ENCODE data around the gene CDK3.

CDK3 gene

GRCh38 chr17:76007131-76007849 lies 6.6 kb downstream of the CDK3 start:
- no peak for TF ChIP-seq CTCF (IDR thresholded peaks at IDR 0.05; ENCODE audit: control extremely low read depth, extremely low read depth, low read depth, missing control alignments)
- CTCF ChIA-PET: interaction anchor here (0.8 to 17.8 kb wide), 10 partner anchors 4 to 280 kb away, joined by 3 to 266 read pairs (median 4); partner anchors contain the start of genes CDK3, MRPL38 and TRIM65
- no peak for DNase-seq (ENCODE audit: extremely low spot score)
- POLR2A ChIA-PET: no interaction called here

- TF ChIP-seq CTCF (IDR thresholded peaks at IDR 0.05; ENCODE audit: control extremely low read depth, extremely low read depth, low read depth, missing control alignments): no peak
- ChIA-PET POLR2A (no interaction called here), CTCF (interaction anchor here (0.8 to 17.8 kb wide), 9 partner anchors 4 to 379 kb away, joined by 3 to 266 read pairs (median 4); partner anchors contain the start of genes CDK3, MRPL38 and TRIM65)
- DNase-seq (ENCODE audit: extremely low spot score): no peak
These were observed 7.2 kb downstream of the CDK3 start for GRCh38 chr17:76007850-76008165.

DNA sequence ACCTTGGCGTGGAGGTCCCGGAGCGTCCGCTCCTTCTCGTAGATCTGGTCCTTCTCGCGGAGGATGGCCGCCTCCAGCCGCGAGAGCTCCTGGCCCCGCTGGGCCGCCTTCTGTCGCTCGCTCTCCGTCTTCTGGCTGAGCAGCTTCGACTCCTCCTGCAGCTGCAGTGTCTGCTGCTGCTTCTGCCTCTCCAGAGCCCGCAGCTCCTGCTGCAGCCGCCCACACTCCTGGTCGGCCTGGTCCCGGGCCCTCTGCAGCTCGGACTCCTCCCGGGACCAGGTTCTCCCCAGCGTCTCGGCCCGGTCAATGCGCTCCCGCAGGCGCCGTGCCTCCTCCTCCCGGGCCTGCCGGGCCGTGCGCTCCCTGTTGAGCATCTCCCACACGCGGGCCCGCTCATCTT lies 7.6 kb downstream of the CDK3 start:
- no peak for TF ChIP-seq CTCF (IDR thresholded peaks at IDR 0.05; ENCODE audit: control extremely low read depth, extremely low read depth, low read depth, missing control alignments)
- DNase-seq (ENCODE audit: extremely low spot score): no peak
- CTCF ChIA-PET: interaction anchor here (0.8 to 17.8 kb wide), 9 partner anchors 5 to 378 kb away, joined by 3 to 266 read pairs (median 4); partner anchors contain the start of genes CDK3, MRPL38 and TRIM65
- POLR2A ChIA-PET: no interaction called here

GRCh38 chr17:76008630-76009425 lies 8.2 kb downstream of the CDK3 start:
- ChIA-PET POLR2A (interaction anchor here (0.5 to 0.6 kb wide), 2 partner anchors 98 to 102 kb away, joined by 3 to 7 read pairs; no protein-coding TSS in a partner anchor), CTCF (interaction anchor here (0.8 to 17.8 kb wide), 9 partner anchors 4 to 377 kb away, joined by 3 to 266 read pairs (median 4); partner anchors contain the start of genes CDK3, MRPL38 and TRIM65)
- no peak for TF ChIP-seq CTCF (IDR thresholded peaks at IDR 0.05; ENCODE audit: control extremely low read depth, extremely low read depth, low read depth, missing control alignments)
- DNase-seq (ENCODE audit: extremely low spot score): no peak

- ChIA-PET POLR2A (interaction anchor here (0.5 kb wide), 1 partner anchor 102 kb away, joined by 7 read pairs; no protein-coding TSS in a partner anchor), CTCF (interaction anchor here (0.8 to 17.8 kb wide), 11 partner anchors 4 to 377 kb away, joined by 3 to 266 read pairs (median 4); partner anchors contain the start of genes CDK3, EVPL, MRPL38 and TRIM65)
These were observed 8.8 kb downstream of the CDK3 start for GRCh38 chr17:76009447-76009846.

More at GRCh38 chr17:76009447-76009846, 8.8 kb downstream of the CDK3 start:
- DNase-seq (ENCODE audit: extremely low spot score): no peak
- no peak for TF ChIP-seq CTCF (IDR thresholded peaks at IDR 0.05; ENCODE audit: control extremely low read depth, extremely low read depth, low read depth, missing control alignments)
